Sigmoid colon (tissue), 7 donors: ENCODE measurements around the gene RAB3C. TPM values are rescaled to one million over a fixed set of nuclear protein-coding genes. Genes with fewer than 3 reads are reported as not detected.

ENCODE experiments used
- DNase-seq: peaks from one replicate; pipeline ENCODE4 v3.0.0-alpha.2; 2019
- H3K27ac ChIP-seq, 4 donors: fragments of 200-600 bp; sonication (generic); one replicate each; pipeline ENCODE4 v1.5.1; 2016 to 2019; ENCODE audit warnings: mild to moderate bottlenecking in 1 of 4
- H3K27me3 ChIP-seq, 3 donors: fragments of 200-600 bp; sonication (generic); one replicate each; pipeline ENCODE4 v1.5.1; 2019; ENCODE audit warnings: mild to moderate bottlenecking in 1 of 3
- H3K36me3 ChIP-seq, 4 donors: fragments of 200-600 bp; sonication (generic); one replicate each; pipeline ENCODE4 v1.5.1; 2016 to 2019
- H3K4me1 ChIP-seq, 4 donors: fragments of 200-600 bp; sonication (generic); one replicate each; pipeline ENCODE4 v1.5.1; 2017 to 2019
- H3K4me3 ChIP-seq, 4 donors: fragments of 200-600 bp; sonication (generic); one replicate each; pipeline ENCODE4 v1.5.1; 2017 to 2019; ENCODE audit warnings: mild to moderate bottlenecking in 2 of 4, moderate library complexity in 1 of 4
- H3K9me3 ChIP-seq, 4 donors: fragments of 200-600 bp in 3 of 4; sonication (generic) in 3 of 4; one replicate each; pipeline versions ENCODE4 v1.5.1 to v1.6.1; 2013 to 2019
- EP300 ChIP-seq, 4 donors: sonication (generic); formaldehyde crosslinking; IDR thresholded peaks; one replicate each; pipeline ENCODE4 v1.6.1; 2017; ENCODE audit warnings: antibody characterized with exemption in 4 of 4
- POLR2A ChIP-seq, 2 donors: fragments of 450-650 bp; IDR thresholded peaks; one replicate each; pipeline ENCODE4 v1.6.1; 2016; ENCODE audit warnings: antibody characterized with exemption in 2 of 2, mild to moderate bottlenecking in 2 of 2, moderate library complexity in 2 of 2
- POLR2AphosphoS5 ChIP-seq, 4 donors: sonication (generic); formaldehyde crosslinking; IDR thresholded peaks; one replicate each; pipeline ENCODE4 v1.6.1; 2017; ENCODE audit warnings: antibody characterized with exemption in 4 of 4
- WGBS, 2 donors: extraction: QIAGEN DNeasy Blood & Tissue Kit; methylation state at CpG; one replicate each; pipeline ENCODE4 v1.1.7; 2013; 5-methylcytosine and 5-hydroxymethylcytosine counted together
- intact Hi-C: fragments of 100-400 bp; cut with DNase I; formaldehyde crosslinking; loops from one replicate; pipeline ENCODE4 v1.15.1; 2023
- polyA plus RNA-seq, 3 donors: library from polyadenylated mRNA; stranded (reverse); fragments of 200-250 nt; gene quantifications; one replicate each; pipeline ENCODE4 v1.2.3, GENCODE V29; 2013
- total RNA-seq, 4 donors: library from RNA; depleted of rRNA; stranded (reverse); fragments of >200 nt; gene quantifications; one replicate each; pipeline ENCODE4 v1.1.0, GENCODE V29; 2016
- TF ChIP-seq, protein P1 (sequence below), 4 experiments: fragments of 450-650 bp in 3 of 4; fragments of 200-600 bp in 1 of 4; IDR thresholded peaks; one replicate each; pipeline ENCODE4 v1.5.1; 2016 to 2019; ENCODE audit warnings: antibody characterized with exemption in 4 of 4, mild to moderate bottlenecking in 3 of 4, moderate library complexity in 2 of 4
- donor health status: healthy with polysubstance abuse.
- donor health status: Bipolar disorder and iron deficiency.
- donor health status: healthy.

RAB3C gene
- total and polyA plus RNA-seq, 7 donors, result under 0.01 to 17.6 (median 2.4) TPM; not detected in 1

DNA sequence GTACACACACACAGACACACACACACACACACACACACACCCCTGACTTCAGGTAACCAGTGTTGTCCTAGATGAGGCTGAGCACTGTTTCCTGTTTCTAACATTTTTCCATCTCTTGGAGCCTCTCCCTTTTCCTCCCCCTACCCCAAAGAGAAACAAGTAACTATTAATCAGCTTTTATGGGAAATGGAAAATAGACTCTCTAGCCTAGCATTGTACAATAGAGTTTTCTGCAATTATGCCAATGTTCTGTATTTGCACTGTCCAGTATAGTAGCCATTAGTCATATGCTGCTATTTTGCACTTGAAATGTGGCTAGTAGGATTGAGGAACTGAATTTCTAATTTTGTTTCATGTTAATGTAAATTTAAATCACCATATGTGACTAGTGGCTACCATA, 33.1 kb downstream of the RAB3C start:
- Histone ChIP-seq H3K27ac (no peak overlapping the region), H3K27me3 (no peaks in the 10 kb centered on the region), H3K9me3 (no peaks in the 10 kb centered on the region), H3K4me3 (no peak overlapping the region), H3K36me3 (no peaks in the 10 kb centered on the region), H3K4me1 (no peaks in the 10 kb centered on the region)
- DNase-seq, result no peak
- no peak for TF ChIP-seq EP300 (IDR thresholded peaks at IDR 0.05)
- no peak for TF ChIP-seq POLR2A (IDR thresholded peaks at IDR 0.05)
- TF ChIP-seq POLR2AphosphoS5 (IDR thresholded peaks at IDR 0.05), result no peak
- TF ChIP-seq, protein P1, sequence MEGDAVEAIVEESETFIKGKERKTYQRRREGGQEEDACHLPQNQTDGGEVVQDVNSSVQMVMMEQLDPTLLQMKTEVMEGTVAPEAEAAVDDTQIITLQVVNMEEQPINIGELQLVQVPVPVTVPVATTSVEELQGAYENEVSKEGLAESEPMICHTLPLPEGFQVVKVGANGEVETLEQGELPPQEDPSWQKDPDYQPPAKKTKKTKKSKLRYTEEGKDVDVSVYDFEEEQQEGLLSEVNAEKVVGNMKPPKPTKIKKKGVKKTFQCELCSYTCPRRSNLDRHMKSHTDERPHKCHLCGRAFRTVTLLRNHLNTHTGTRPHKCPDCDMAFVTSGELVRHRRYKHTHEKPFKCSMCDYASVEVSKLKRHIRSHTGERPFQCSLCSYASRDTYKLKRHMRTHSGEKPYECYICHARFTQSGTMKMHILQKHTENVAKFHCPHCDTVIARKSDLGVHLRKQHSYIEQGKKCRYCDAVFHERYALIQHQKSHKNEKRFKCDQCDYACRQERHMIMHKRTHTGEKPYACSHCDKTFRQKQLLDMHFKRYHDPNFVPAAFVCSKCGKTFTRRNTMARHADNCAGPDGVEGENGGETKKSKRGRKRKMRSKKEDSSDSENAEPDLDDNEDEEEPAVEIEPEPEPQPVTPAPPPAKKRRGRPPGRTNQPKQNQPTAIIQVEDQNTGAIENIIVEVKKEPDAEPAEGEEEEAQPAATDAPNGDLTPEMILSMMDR (IDR thresholded peaks at IDR 0.05), result no peak
- intact Hi-C loops, result no loop called here

DNA sequence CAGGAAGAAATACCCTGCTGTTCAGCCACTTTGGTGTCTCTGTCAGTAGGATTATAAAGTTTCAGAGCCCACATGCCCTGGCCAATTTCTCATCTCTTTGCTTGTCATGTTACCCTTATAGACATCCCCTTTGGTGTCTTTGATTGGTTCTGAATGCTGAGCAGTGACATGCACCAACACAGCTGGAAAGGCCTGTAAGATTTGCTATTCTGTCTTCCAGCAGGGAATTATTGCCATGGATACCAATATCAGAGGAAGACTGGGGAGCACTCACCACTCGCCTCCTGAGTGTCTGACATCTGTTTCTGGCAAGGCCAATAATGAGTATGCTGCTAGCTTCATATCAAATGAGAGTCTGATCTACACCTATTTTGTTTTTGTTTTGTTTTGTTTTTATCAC, 34.4 kb downstream of the RAB3C start:
- DNase-seq, result no peak
- H3K4me1 ChIP-seq, result no peaks in the 10 kb centered on the region
- H3K27ac ChIP-seq, result no peak overlapping the region
- H3K27me3 ChIP-seq, result no peaks in the 10 kb centered on the region
- intact Hi-C loops, result no loop called here
- H3K4me3 ChIP-seq, result no peak overlapping the region
- H3K36me3 ChIP-seq, result no peaks in the 10 kb centered on the region
- TF ChIP-seq, protein P1 (IDR thresholded peaks at IDR 0.05), result no peak
- TF ChIP-seq POLR2AphosphoS5 (IDR thresholded peaks at IDR 0.05) (no peak), POLR2A (IDR thresholded peaks at IDR 0.05) (no peak), EP300 (IDR thresholded peaks at IDR 0.05) (no peak)
- H3K9me3 ChIP-seq, result no peaks in the 10 kb centered on the region
- 85 to 86% methylated on average over 1 of the region's 1 CpG for WGBS, 2 donors

DNA sequence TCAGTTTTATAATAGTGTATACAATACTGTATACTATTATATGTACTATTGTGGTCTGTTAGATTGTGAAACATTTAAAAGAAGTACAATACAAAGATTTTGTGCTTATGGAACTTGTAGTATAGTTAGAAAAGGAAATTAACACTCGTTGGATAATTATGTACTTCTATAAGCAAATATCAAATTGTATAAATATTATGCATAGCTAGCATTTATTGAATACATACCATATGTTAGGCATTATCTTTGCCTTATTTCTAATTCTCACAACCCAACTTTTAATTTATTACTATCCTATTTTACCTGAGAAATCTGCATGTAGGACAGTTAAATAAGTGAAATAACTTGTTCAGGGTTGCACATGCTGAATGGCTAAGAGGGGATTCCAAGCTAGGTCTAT, 37.5 kb downstream of the RAB3C start:
- whole genome bisulfite sequencing, 2 donors, result 57 to 66% methylated on average over 1 of the region's 1 CpG
- Histone ChIP-seq H3K9me3 (no peaks in the 10 kb centered on the region), H3K36me3 (no peaks in the 10 kb centered on the region), H3K27ac (no peak overlapping the region), H3K4me1 (no peaks in the 10 kb centered on the region), H3K4me3 (no peak overlapping the region), H3K27me3 (no peaks in the 10 kb centered on the region)
- intact Hi-C loops, result no loop called here
- TF ChIP-seq POLR2A (IDR thresholded peaks at IDR 0.05), result no peak
- no peak for TF ChIP-seq EP300 (IDR thresholded peaks at IDR 0.05)
- TF ChIP-seq POLR2AphosphoS5 (IDR thresholded peaks at IDR 0.05), result no peak
- TF ChIP-seq, protein P1 (IDR thresholded peaks at IDR 0.05), result no peak
- DNase-seq, result no peak

DNA sequence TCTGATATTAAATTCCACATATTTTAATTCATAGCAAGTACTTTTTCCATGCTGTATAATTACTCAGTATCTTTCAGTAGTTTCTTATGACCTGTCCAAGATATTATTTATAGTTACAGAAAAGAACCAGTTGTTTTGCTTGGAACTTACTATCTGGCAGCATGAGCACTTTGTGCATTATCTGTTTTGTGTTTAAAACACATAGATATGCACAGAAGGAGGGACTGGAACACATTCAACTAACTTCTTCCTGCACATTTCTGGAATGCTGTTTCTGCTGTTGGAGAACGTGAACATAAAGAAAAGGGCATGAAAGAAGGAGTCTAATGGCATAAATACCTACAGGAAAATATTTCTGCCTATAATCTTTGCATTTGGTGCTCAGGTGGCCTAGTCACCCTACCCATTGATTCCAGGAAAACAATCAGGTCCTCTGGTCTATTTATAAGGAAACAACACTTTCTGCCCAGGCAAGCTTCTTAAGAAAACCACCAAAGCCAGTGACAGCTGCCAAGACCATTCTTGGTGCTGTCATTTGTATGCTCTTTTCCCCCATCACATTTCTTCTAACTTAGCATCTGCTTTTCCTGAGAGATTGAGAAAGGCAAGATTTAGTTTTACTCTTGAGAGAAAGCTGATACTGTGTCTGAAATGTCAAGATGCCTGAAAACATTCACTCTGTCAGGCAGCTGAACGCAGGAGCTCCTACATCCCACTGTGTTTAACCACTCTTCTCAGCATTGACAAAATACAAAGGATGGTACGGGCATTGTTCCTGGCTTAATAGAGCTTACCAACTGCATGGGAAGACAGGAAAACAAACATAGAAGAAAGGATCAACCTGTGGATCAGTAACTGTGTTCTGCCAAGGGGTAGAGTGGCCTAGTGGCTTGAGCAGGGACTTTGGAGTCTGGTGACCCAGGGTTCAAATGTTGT, 40.3 kb downstream of the RAB3C start:
- DNase-seq, result no peak
- Histone ChIP-seq H3K4me1 (no peaks in the 10 kb centered on the region), H3K4me3 (no peak overlapping the region), H3K27ac (no peak overlapping the region), H3K36me3 (no peaks in the 10 kb centered on the region), H3K27me3 (no peaks in the 10 kb centered on the region), H3K9me3 (no peaks in the 10 kb centered on the region)
- TF ChIP-seq POLR2AphosphoS5 (IDR thresholded peaks at IDR 0.05) (no peak), POLR2A (IDR thresholded peaks at IDR 0.05) (no peak), EP300 (IDR thresholded peaks at IDR 0.05) (no peak)
- TF ChIP-seq, protein P1 (IDR thresholded peaks at IDR 0.05), result no peak
- WGBS, 2 donors, result 86 to 90% methylated on average over 3 of the region's 3 CpGs
- intact Hi-C loops, result no loop called here
